ACC112 (cell line): ENCODE measurements around the gene GALNT10.

Source experiments
- H2AFZ ChIP-seq: fragments of 200-600 bp; sonication (generic); one replicate; pipeline ENCODE4 v1.6.0; 2017; ENCODE audit warnings: antibody characterized with exemption, low read length; ENCODE audit not compliant: unreplicated experiment
- H3K27ac ChIP-seq: fragments of 200-600 bp; sonication (generic); 2 replicates; pipeline ENCODE4 v1.5.1; 2014; ENCODE audit warnings: low read depth, mild to moderate bottlenecking, antibody characterized with exemption, low read length, moderate library complexity
- H3K27me3 ChIP-seq: fragments of 200-600 bp; sonication (generic); 2 replicates; pipeline ENCODE4 v1.6.1; 2014; ENCODE audit warnings: mild to moderate bottlenecking, antibody characterized with exemption, low read length, moderate library complexity, mixed read lengths; ENCODE audit not compliant: insufficient read depth
- H3K36me3 ChIP-seq: fragments of 200-600 bp; sonication (generic); 2 replicates; pipeline ENCODE4 v1.6.1; 2016; ENCODE audit warnings: mild to moderate bottlenecking, antibody characterized with exemption, low read length, moderate library complexity, mixed read lengths; ENCODE audit not compliant: insufficient read depth
- H3K4me1 ChIP-seq: fragments of 200-600 bp; sonication (generic); one replicate; pipeline ENCODE4 v1.6.1; 2016; ENCODE audit warnings: low read length, mixed read lengths; ENCODE audit not compliant: insufficient read depth, unreplicated experiment, control insufficient read depth
- H3K4me3 ChIP-seq: fragments of 200-600 bp; sonication (generic); 2 replicates; pipeline ENCODE4 v1.5.1; 2014; ENCODE audit warnings: mild to moderate bottlenecking, low read depth, low read length
- H3K79me2 ChIP-seq: fragments of 200-600 bp; sonication (generic); one replicate; pipeline ENCODE4 v1.6.0; 2016; ENCODE audit warnings: low read length; ENCODE audit not compliant: control insufficient read depth, unreplicated experiment, insufficient read depth

The GALNT10 gene

DNA sequence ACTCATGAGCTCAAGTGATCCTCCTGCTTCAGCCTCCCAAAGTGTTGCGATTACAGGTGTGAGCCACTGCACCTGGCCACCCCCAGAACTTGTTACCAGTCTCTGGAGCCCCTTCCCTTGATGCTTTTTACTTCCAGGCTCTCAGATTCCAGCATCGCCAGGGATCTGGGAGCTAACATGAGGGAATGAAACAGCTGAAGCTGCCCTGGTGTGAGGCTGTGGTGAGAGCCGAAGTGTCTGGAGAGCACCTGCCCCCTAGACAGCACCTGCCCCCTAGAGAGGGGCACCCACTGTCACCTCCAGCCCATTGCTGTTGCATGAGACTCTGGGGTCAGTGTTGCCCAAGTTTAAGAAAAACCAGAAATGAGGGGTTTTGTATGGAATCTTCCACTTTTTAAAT is 131.0 kb downstream of the GALNT10 start:
- Histone ChIP-seq H3K79me2 (no peaks in the 10 kb centered on the region), H3K4me1 (no peaks in the 10 kb centered on the region), H3K4me3 (no peak overlapping the region), H3K27me3 (no peaks in the 10 kb centered on the region), H2AFZ (no peak overlapping the region), H3K27ac (no peak overlapping the region), H3K36me3 (no peaks in the 10 kb centered on the region)

DNA sequence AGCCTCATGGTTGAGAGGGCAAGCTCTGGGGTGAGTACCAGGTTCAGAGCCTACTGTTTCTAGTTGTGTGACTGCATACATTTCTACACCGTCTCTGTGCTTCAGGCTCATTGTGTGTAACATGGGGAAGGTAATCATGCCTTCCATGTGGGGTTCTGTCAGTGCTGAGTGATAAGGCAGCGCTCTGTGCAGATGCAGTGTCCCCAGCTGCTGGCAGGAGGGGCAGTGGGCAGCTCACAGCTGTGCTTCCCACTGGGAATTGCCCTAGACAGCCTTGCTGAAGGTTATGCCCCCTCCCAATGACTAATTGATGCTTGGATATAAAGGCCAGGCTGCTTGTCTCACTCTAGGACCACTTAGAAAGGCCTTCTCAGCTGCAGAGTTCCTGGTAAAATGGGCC is 133.5 kb downstream of the GALNT10 start:
- H2AFZ ChIP-seq: no peak overlapping the region
- H3K79me2 ChIP-seq: no peaks in the 10 kb centered on the region
- no peaks in the 10 kb centered on the region for H3K36me3 ChIP-seq
- no peak overlapping the region for H3K4me3 ChIP-seq
- no peaks in the 10 kb centered on the region for H3K4me1 ChIP-seq
- no peaks in the 10 kb centered on the region for H3K27me3 ChIP-seq
- H3K27ac ChIP-seq: no peak overlapping the region

DNA sequence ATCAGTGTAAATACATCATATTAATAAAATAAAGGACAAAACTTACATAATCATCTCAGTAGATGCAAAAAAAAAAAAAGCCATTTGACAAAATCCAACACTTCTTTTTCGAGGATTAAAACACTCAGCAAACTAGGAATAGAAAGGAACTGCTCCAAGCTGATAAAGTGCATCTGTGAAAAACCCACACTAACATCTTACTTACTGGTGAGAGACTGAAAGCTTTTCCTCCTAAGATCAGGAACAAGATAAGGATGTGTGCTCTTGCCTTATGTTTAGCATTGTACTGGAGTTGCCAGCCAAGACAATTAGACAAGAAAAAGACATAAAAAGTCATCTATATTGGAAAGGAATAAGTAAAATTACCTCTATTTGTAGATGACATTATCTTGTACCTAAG is 135.0 kb downstream of the GALNT10 start:
- Histone ChIP-seq H3K27me3 (no peaks in the 10 kb centered on the region), H3K27ac (no peak overlapping the region), H3K4me1 (no peaks in the 10 kb centered on the region), H2AFZ (no peak overlapping the region), H3K79me2 (no peaks in the 10 kb centered on the region), H3K4me3 (no peak overlapping the region), H3K36me3 (no peaks in the 10 kb centered on the region)

DNA sequence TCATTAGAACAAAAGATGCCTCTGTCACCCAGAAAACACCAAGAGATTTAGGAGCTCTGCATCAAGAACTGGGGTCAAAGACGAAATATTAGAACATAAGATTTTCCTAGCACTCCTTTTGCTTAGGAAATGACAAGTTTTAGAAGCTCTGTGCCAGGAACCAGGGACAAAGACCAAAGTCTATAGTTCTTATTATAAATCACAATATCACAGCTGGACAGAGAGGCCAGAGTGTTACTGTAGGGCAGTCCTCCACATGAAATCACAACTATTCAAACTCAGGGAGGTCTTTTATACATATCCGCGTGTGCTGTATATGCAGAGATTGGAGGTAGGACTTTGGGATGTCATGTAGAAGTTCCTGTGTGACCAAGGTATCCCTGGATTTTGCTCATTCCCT is 138.5 kb downstream of the GALNT10 start:
- H3K36me3 ChIP-seq: 0 out of 2 replicates have a peak, but pooled peaks cover 4% of the 10 kb centered on the region
- no peak overlapping the region for H3K27ac ChIP-seq
- no peaks in the 10 kb centered on the region for H3K4me1 ChIP-seq

DNA sequence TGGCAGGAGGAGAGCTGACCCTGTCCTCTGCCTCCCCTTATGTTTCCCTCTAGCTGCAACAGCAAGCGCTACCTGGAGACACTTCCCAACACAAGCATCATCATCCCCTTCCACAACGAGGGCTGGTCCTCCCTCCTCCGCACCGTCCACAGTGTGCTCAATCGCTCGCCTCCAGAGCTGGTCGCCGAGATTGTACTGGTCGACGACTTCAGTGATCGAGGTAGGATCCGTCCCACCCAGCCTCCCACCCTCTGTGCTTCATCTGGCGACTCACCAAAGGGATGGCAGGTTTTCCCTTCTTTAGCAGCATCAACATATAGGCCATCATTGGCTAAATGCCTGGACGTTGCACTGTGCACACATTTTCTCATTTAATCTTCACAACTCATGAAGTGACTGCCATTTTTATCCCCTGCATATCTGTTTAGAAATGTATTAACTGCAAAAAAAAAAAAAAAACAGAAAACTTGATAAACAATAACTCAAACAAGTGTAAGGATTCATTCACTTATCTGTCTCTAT is 139.0 kb downstream of the GALNT10 start:
- Histone ChIP-seq H3K27me3 (no peaks in the 10 kb centered on the region), H3K4me1 (no peaks in the 10 kb centered on the region), H3K27ac (no peak overlapping the region), H3K4me3 (no peak overlapping the region), H3K36me3 (0 out of 2 replicates have a peak, but pooled peaks cover 4% of the 10 kb centered on the region), H3K79me2 (no peaks in the 10 kb centered on the region), H2AFZ (no peak overlapping the region)

More for the DNA sequence above, 138.5 kb downstream of the GALNT10 start:
- Histone ChIP-seq H2AFZ (no peak overlapping the region), H3K27me3 (no peaks in the 10 kb centered on the region), H3K4me3 (no peak overlapping the region), H3K79me2 (no peaks in the 10 kb centered on the region)

DNA sequence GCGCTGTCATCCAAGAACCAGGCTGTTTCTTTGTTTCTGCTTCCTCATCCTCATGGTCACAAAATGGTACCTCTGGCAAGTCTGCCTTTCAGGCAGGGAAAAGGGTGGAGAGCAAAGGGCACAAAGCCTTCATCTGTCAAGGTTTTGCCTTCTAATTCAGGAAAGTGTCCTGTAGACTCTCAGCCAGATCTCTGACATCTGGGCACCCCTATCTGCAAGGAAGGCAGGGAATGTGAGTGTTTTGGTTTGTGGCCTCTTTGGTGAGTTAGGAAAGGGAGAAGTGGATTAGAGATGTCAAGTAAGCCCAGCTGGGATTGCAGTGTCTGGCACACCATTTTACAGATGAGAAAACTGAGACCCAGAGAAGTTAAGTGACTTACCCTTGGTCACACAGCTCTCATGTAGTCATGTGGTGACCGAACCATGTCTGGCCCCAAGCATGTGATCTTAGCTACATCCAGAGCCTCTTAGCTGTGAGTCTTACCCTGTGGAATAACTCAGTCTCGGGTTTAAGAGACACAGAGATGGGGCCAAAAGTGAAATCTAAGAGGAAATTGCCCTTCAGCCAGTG is 139.6 kb downstream of the GALNT10 start:
- Histone ChIP-seq H2AFZ (no peak overlapping the region), H3K79me2 (no peaks in the 10 kb centered on the region), H3K36me3 (peaks cover 4% of the 10 kb centered on the region; the same call in 1 of the 2 replicates), H3K4me3 (no peak overlapping the region), H3K27me3 (no peaks in the 10 kb centered on the region), H3K27ac (no peak overlapping the region), H3K4me1 (no peaks in the 10 kb centered on the region)

DNA sequence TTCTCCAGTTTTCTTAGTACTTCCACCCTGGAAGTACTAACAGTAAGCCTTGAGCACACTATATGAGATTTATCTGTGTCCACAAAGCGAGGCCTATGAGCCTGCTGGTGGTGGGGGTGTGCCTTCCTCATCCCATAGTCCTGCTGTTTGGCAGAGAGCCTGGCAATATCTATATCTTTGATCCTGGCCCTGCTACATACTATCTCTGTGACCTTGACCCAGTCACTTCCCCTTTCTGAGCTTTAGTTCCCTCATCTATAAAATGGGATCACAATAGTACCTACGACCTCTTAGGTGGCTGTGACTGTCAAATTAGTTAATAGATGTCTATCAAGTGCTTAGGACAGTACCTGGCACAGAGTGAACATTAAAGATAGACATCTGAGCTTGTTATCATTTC is 140.7 kb downstream of the GALNT10 start:
- H2AFZ ChIP-seq: no peak overlapping the region
- H3K27me3 ChIP-seq: no peaks in the 10 kb centered on the region
- no peak overlapping the region for H3K4me3 ChIP-seq
- H3K27ac ChIP-seq: no peak overlapping the region
- H3K79me2 ChIP-seq: no peaks in the 10 kb centered on the region
- peaks cover 6% of the 10 kb centered on the region; the same call in 1 of the 2 replicates for H3K36me3 ChIP-seq
- no peaks in the 10 kb centered on the region for H3K4me1 ChIP-seq

DNA sequence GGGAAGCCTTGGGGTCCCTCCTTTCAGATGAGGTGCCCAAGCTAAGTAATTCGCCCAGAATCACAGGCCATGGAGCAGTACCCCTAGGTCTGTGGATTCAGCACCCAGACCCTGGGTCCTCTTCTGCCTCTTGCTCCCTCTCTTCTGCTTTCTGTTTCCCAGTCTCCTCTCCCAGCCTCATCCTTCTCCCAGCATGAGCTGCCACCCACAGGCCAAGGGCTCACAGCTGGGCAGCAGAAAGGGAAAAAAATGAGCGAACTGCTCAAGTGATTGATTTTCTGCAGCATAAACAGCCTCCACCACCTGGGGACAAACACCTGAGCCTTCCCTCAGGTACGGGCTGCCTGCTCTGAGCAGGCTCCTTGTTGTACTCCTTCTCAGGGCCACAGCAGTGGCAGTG is 141.4 kb downstream of the GALNT10 start:
- Histone ChIP-seq H3K27ac (no peak overlapping the region), H3K4me3 (no peak overlapping the region), H3K27me3 (no peaks in the 10 kb centered on the region), H2AFZ (no peak overlapping the region), H3K4me1 (no peaks in the 10 kb centered on the region), H3K79me2 (no peaks in the 10 kb centered on the region), H3K36me3 (peaks cover 6% of the 10 kb centered on the region; the same call in 1 of the 2 replicates)

DNA sequence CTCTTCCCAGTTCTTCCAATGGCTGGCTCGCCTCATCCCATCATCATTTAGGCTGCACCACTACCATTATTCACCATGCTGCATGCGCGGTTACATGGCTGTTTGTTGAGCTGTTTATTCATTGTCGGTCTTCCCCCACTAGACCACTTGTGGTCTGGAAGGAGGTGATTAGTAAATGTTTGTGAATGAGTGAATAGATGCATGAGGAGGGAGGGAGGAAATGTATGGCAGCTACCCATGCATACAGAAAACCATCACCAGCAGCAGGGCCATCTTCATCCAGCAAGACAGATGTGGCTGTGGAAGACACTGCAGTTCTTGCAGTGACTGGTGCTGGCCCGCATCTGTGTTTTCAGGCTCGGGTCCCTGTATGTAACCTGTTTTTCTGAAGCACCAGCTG is 141.9 kb downstream of the GALNT10 start:
- no peak overlapping the region for H3K4me3 ChIP-seq
- H3K27me3 ChIP-seq: no peaks in the 10 kb centered on the region
- H3K4me1 ChIP-seq: no peaks in the 10 kb centered on the region
- H3K36me3 ChIP-seq: peaks cover 10% of the 10 kb centered on the region; the same call in 1 of the 2 replicates
- no peak overlapping the region for H3K27ac ChIP-seq
- H3K79me2 ChIP-seq: no peaks in the 10 kb centered on the region
- no peak overlapping the region for H2AFZ ChIP-seq

DNA sequence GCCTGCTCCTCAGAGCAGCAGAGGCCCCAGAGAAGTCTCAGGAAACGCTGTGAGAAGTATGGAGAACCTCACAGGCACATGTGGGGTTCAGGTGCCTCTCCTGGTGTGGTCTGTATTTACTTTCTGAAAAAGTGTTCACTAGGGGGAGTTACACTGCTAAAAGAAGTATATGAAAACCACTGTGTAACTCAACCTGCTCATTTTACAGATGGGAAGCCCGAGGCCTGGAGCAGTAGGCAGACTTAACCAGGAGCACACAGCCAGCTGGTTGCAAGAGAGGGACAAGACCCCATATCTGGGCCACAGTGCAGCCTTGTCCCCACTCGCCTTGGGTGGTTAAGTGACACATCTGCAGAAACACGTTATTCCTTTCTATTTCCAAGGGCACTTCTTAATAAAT is 142.5 kb downstream of the GALNT10 start:
- H3K27ac ChIP-seq: no peak overlapping the region
- H3K27me3 ChIP-seq: no peaks in the 10 kb centered on the region
- H3K36me3 ChIP-seq: peaks cover 16% of the 10 kb centered on the region; the same call in 1 of the 2 replicates

DNA sequence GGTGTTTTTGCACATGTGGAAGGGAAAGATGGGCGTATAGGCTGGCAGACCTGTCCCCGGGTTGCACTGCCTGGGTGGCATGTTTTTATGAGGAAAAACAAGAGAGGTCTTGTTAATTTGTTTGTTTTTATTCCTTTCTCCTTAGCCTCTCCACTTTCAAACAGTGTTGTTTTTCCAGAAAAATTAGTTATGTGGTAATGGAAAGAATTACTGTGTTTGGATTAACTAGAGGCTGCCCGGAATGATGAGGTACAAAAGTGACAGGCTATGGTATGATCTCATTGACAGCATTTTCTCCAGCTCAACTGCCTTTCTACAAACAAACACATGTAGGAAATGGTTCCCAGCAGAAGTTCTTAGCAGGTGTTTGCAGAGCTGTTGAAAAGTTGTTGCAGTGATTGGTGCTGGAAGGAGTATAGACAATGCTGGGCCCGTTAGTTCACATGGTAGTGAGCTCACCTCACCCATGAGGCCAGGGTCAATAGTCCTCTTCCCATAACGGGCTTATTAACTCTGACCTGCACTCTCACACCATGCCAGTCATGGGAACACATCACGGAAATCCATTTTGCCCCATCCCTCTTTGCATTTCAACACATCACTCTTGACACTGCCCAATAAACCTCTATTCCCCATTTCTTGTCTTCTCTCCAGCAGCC is 144.0 kb downstream of the GALNT10 start:
- Histone ChIP-seq H2AFZ (no peak overlapping the region), H3K27ac (no peak overlapping the region), H3K4me1 (no peaks in the 10 kb centered on the region), H3K4me3 (no peak overlapping the region), H3K27me3 (no peaks in the 10 kb centered on the region), H3K79me2 (no peaks in the 10 kb centered on the region), H3K36me3 (peaks cover 17% of the 10 kb centered on the region; the same call in 1 of the 2 replicates)

More for the DNA sequence above, 142.5 kb downstream of the GALNT10 start:
- no peaks in the 10 kb centered on the region for H3K4me1 ChIP-seq
- no peaks in the 10 kb centered on the region for H3K79me2 ChIP-seq
- H3K4me3 ChIP-seq: no peak overlapping the region
- H2AFZ ChIP-seq: no peak overlapping the region
